GM12878 (cell line): ENCODE results near the gene RAB31. TPM values are rescaled to one million over a fixed set of nuclear protein-coding genes. Genes with fewer than 3 reads are reported as not detected.

Experiments used
- ATAC-seq: fragments of 200-7000 bp; cut with Tn5 transposase; 3 replicates; pipeline ENCODE4 v1.9.1; 2020; ENCODE audit warnings: mild to moderate bottlenecking, moderate library complexity
- BruUV-seq: library from RNA; stranded (reverse); fragments of 400-500 nt; replicated peaks from 2 replicates; lab custom pipeline; 2021; lab: Mats Ljungman, UMichigan
- CTCF ChIA-PET: fragments of 300-600 bp; sonication (Branson Sonifier 250); formaldehyde crosslinking; extraction: SDS; loops from one replicate; lab custom pipeline; 2021; ENCODE audit warnings: inconsistent platforms; lab: Yijun Ruan, JAX
- POLR2A ChIA-PET: fragments of 350-600 bp; formaldehyde crosslinking; extraction: SDS; loops from one replicate; lab custom pipeline; 2021; ENCODE audit warnings: inconsistent platforms; lab: Charles Lee
- RAD21 ChIA-PET: fragments of 300-600 bp; sonication (Branson Sonifier 250); formaldehyde crosslinking; loops from one replicate; lab custom pipeline; 2023; ENCODE audit warnings: antibody characterized with exemption; ENCODE audit not compliant: unreplicated experiment; lab: Charles Lee
- SMC1A ChIA-PET: fragments of 300-600 bp; sonication (Branson Sonifier 250); formaldehyde crosslinking; loops from one replicate; lab custom pipeline; 2023; ENCODE audit not compliant: unreplicated experiment, uncharacterized antibody; lab: Charles Lee
- DNase-seq: peaks from one replicate; pipeline ENCODE4 v3.0.0-alpha.2; 2011; ENCODE audit warnings: low read depth, low spot score
- FAIRE-seq: peaks from 3 replicates; lab custom pipeline; 2011; peaks lifted over from hg19 to GRCh38; lab: Jason Lieb, UNC
- H2AFZ ChIP-seq: 2 replicates; pipeline ENCODE4 v1.6.0; 2011; ENCODE audit warnings: low read depth, low read length, control low read depth; ENCODE audit not compliant: control insufficient read depth
- H3K27ac ChIP-seq: 2 replicates; pipeline ENCODE4 v1.5.1; 2011; ENCODE audit warnings: control low read depth; ENCODE audit not compliant: control insufficient read depth, insufficient read depth
- H3K27me3 ChIP-seq, 2 experiments: replicated peaks in 1 of 2; 2 replicates each; pipeline versions ENCODE4 v1.6.0 to v1.6.1; 2011; ENCODE audit warnings: low read length in 1 of 2; ENCODE audit not compliant: control insufficient read depth in 2 of 2, insufficient read depth in 2 of 2
- H3K36me3 ChIP-seq, 2 experiments: 2 replicates each; pipeline ENCODE4 v1.5.1; 2011; ENCODE audit warnings: low read length in 1 of 2; ENCODE audit not compliant: control insufficient read depth in 2 of 2, insufficient read depth in 2 of 2
- H3K4me1 ChIP-seq: 2 replicates; pipeline ENCODE4 v1.6.1; 2011; ENCODE audit warnings: mild to moderate bottlenecking, low read length, moderate library complexity, mixed read lengths; ENCODE audit not compliant: control insufficient read depth, insufficient read depth
- H3K4me2 ChIP-seq: 2 replicates; pipeline ENCODE4 v1.6.0; 2011; ENCODE audit warnings: control low read depth; ENCODE audit not compliant: control insufficient read depth, insufficient read depth
- H3K4me3 ChIP-seq: fragments of 200-600 bp; sonication (generic); 2 replicates; pipeline ENCODE4 v1.5.1; 2016
- H3K79me2 ChIP-seq: 2 replicates; pipeline ENCODE4 v1.6.0; 2011; ENCODE audit warnings: low read length; ENCODE audit not compliant: control insufficient read depth, insufficient read depth
- H3K9ac ChIP-seq: 2 replicates; pipeline ENCODE4 v1.8.0; 2011; ENCODE audit warnings: low read length, control low read depth, mixed read lengths; ENCODE audit not compliant: control insufficient read depth, insufficient read depth
- H3K9me3 ChIP-seq: replicated peaks from 3 replicates; pipeline ENCODE4 v1.5.1; 2011; ENCODE audit warnings: mild to moderate bottlenecking, low read length; ENCODE audit not compliant: control insufficient read depth, insufficient read depth
- H4K20me1 ChIP-seq: 2 replicates; pipeline ENCODE4 v1.6.0; 2011; ENCODE audit not compliant: control insufficient read depth, insufficient read depth
- ETV6 ChIP-seq, 2 experiments: fragments of 450-650 bp in 1 of 2; IDR thresholded peaks in 1 of 2; conservative IDR thresholded peaks in 1 of 2; 2 replicates each; pipeline ENCODE4 v1.6.1; 2014; ENCODE audit warnings: antibody characterized with exemption in 1 of 2, borderline replicate concordance in 1 of 2, low read depth in 1 of 2, mild to moderate bottlenecking in 1 of 2, moderate library complexity in 1 of 2
- IKZF2 ChIP-seq, 2 experiments: fragments of 450-650 bp; IDR thresholded peaks; 2 replicates each; pipeline ENCODE4 v1.6.1; 2017; ENCODE audit warnings: mild to moderate bottlenecking in 2 of 2, moderate library complexity in 2 of 2
- KLF5 ChIP-seq: fragments of 450-650 bp; IDR thresholded peaks from 2 replicates; pipeline ENCODE4 v1.6.1; 2014; ENCODE audit warnings: mild to moderate bottlenecking; ENCODE audit not compliant: partially characterized antibody
- NFIC ChIP-seq: IDR thresholded peaks from 2 replicates; pipeline ENCODE4 v1.6.1; 2012; ENCODE audit warnings: low read depth, mild to moderate bottlenecking, inconsistent platforms, low read length, moderate library complexity
- NFYB ChIP-seq: IDR thresholded peaks from 2 replicates; pipeline ENCODE4 v1.6.1; 2011; ENCODE audit warnings: low read depth, mild to moderate bottlenecking, low read length, improper control_type of control experiment, moderate library complexity; ENCODE audit not compliant: insufficient read depth
- RUNX3 ChIP-seq: IDR thresholded peaks from 2 replicates; pipeline ENCODE4 v1.6.1; 2012; ENCODE audit warnings: low read length, inconsistent platforms
- SIX5 ChIP-seq: IDR thresholded peaks from 2 replicates; pipeline ENCODE4 v1.6.1; 2011; ENCODE audit warnings: mild to moderate bottlenecking, low read depth, low read length, moderate library complexity; ENCODE audit not compliant: severe bottlenecking
- SMAD1 ChIP-seq: fragments of 450-650 bp; IDR thresholded peaks from 2 replicates; pipeline ENCODE4 v1.6.1; 2018; ENCODE audit warnings: mild to moderate bottlenecking, low read depth; ENCODE audit not compliant: partially characterized antibody
- YBX1 ChIP-seq: fragments of 450-650 bp; IDR thresholded peaks from 2 replicates; pipeline ENCODE4 v1.6.1; 2016; ENCODE audit warnings: antibody characterized with exemption
- ZBED1 ChIP-seq: IDR thresholded peaks from 2 replicates; pipeline ENCODE4 v1.6.1; 2016; ENCODE audit warnings: borderline replicate concordance
- ZNF217 ChIP-seq: fragments of 450-650 bp; IDR thresholded peaks from 2 replicates; pipeline ENCODE4 v1.6.1; 2017; ENCODE audit warnings: antibody characterized with exemption, mild to moderate bottlenecking
- WGBS: methylation state at CpG from one replicate; pipeline ENCODE4 v1.1.6; 2016; ENCODE audit warnings: low lambda C conversion rate; ENCODE audit not compliant: insufficient replicate concordance, insufficient coverage; ENCODE audit errors: missing lambda C conversion rate; 5-methylcytosine and 5-hydroxymethylcytosine counted together
- in situ Hi-C: fragments of 300-500 bp; cut with MboI; formaldehyde crosslinking; loops from 9 replicates; pipeline ENCODE4 v1.14.3; 2018; ENCODE audit warnings: mixed read lengths
- intact Hi-C: fragments of 100-400 bp; cut with micrococcal nuclease; formaldehyde crosslinking; loops from one replicate; pipeline ENCODE4 v1.14.2; 2022; ENCODE audit not compliant: unreplicated experiment
- polyA plus RNA-seq, 11 experiments: library from polyadenylated mRNA; depleted of rRNA in 4 of 11; unstranded in 6 of 11; stranded (reverse) in 5 of 11; fragments of >200 nt; fragmentation: Nextera tagmentation in 4 of 11; fragmentation: Illumina TruSeq in 1 of 11; extraction: Ambion mirVana in 4 of 11; extraction: Trizol in 1 of 11; gene quantifications; 1 replicate in 1 of 11; 2 replicates in 10 of 11; pipeline versions ENCODE4 v1.2.1 to v1.2.3, GENCODE V29; 2011 to 2016; ENCODE audit warnings: inconsistent platforms in 2 of 11, missing spikeins in 2 of 11, low read depth in 1 of 11
- total RNA-seq, 4 experiments: library from RNA; depleted of rRNA in 3 of 4; stranded (reverse); fragments of >200 nt in 3 of 4; fragmentation: Illumina TruSeq in 1 of 4; extraction: Trizol in 1 of 4; gene quantifications; 2 replicates each; pipeline versions ENCODE4 v1.2.1 to v1.2.3, GENCODE V29; 2013 to 2021
- TF ChIP-seq, protein P1 (sequence below): fragments of 450-650 bp; IDR thresholded peaks from 2 replicates; pipeline ENCODE4 v1.6.1; 2017; ENCODE audit warnings: borderline replicate concordance

Gene RAB31
- total and polyA plus RNA-seq, 10 of the 15 experiments (the other 5 are each of a cell fraction or from before 2014, with no cell fraction given) = 0.80 to 23.3 (median 12.2) TPM

DNA sequence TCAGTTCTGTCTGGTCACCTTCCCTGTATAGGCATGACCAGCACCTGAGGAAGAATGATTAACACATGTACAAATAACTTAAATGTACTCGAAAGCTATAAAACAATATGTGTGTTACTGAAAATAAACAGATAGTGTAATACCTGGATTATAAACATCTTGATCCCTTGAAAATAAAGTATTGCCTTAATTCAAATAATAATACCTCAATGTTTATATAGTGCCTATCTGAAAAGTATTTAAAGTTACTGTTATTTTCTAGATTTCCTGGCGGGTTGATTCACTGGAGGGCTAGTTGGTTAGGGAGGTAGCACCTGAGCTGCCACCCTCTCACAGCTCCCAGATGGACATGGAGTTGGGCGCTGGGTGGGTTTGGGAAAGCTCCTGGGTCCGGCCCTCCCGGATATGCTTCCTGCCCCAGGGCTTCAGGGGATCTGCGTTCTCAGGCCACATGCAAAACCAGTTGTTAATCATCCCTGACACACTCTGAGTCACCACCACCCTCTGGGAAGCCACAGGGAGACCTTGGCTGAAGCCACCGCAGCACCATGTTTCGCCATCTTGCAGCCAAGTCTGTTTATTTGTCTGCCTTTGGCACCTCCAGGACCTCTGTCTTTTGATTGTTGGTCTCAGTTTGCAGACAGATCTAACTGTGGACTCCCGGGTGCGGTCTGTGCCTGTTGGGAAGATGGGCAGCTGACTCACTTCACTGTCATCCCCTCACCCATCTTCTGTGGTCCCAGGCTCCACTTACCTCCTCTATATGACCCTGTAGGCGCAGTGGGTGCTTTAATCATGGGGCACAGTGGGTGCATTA is 35.3 kb downstream of the RAB31 start:
- Histone ChIP-seq H3K79me2 (no peaks in the 10 kb centered on the region), H3K36me3 (no peaks in the 10 kb centered on the region), H3K9ac (no peak overlapping the region), H3K27ac (no peak overlapping the region), H3K27me3 (peaks cover 0 to 4% of the 10 kb centered on the region in 2 experiments; a peak in 2 of 4 replicates), H2AFZ (no peak overlapping the region), H3K4me1 (no peaks in the 10 kb centered on the region), H4K20me1 (no peaks in the 10 kb centered on the region), H3K9me3 (no peaks in the 10 kb centered on the region), H3K4me3 (no peak overlapping the region), H3K4me2 (no peak overlapping the region)
- intact Hi-C loops (no loop called here), in situ Hi-C loops (no loop called here)
- CTCF ChIA-PET = no interaction called here
- SMC1A ChIA-PET = no interaction called here
- RAD21 ChIA-PET = no interaction called here
- BruUV-seq = no TSS peak
- ATAC-seq (no peak), DNase-seq (no peak), FAIRE-seq (no peak)
- 57% methylated on average over 11 of the region's 11 CpGs for WGBS
- no peak for TF ChIP-seq ZNF217
- no peak for TF ChIP-seq RUNX3
- TF ChIP-seq SMAD1 = no peak
- no peak for TF ChIP-seq ETV6 (conservative IDR thresholded peaks at IDR 0.05 in 1 of 2, IDR thresholded peaks at IDR 0.05 in 1 of 2; ENCODE audit: borderline replicate concordance in 1 of 2, low read depth in 1 of 2)
- POLR2A ChIA-PET = no interaction called here

DNA sequence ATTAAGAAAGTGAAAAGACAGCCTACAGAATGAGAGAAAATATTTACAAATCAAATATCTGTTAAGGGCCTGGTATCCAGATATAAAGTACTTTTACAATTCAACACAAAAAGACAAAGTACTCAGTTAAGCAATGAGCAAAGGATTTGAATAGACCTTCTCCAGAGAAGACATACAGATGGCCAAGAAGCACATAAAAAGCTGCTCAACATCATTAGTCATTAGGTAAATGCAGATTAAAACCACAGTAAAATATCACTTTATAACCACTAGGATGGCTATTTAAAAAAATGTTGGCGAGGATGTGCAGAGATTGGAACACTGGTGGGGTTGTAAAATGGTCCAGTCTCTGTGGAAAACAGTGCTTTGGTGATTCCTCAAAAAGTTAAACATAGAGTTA is 38.9 kb downstream of the RAB31 start:
- Histone ChIP-seq H3K4me2 (no peak overlapping the region), H4K20me1 (no peaks in the 10 kb centered on the region), H3K9me3 (no peaks in the 10 kb centered on the region), H3K27me3 (peaks cover 0 to 2% of the 10 kb centered on the region in 2 experiments; a peak in 2 of 4 replicates), H3K4me3 (no peak overlapping the region), H3K79me2 (no peaks in the 10 kb centered on the region), H3K9ac (no peak overlapping the region), H3K27ac (no peak overlapping the region), H3K36me3 (no peaks in the 10 kb centered on the region), H3K4me1 (no peaks in the 10 kb centered on the region), H2AFZ (no peak overlapping the region)
- no peak for DNase-seq
- BruUV-seq = no TSS peak
- ChIA-PET SMC1A (no interaction called here), POLR2A (no interaction called here), CTCF (no interaction called here), RAD21 (no interaction called here)
- no peak for ATAC-seq
- intact Hi-C loops (no loop called here), in situ Hi-C loops (no loop called here)
- no peak for FAIRE-seq
- 86% methylated on average over 1 of the region's 1 CpG for WGBS
- TF ChIP-seq KLF5 (no peak), YBX1 (no peak), NFIC (no peak), NFYB (no peak), ETV6 (conservative IDR thresholded peaks at IDR 0.05 in 1 of 2, IDR thresholded peaks at IDR 0.05 in 1 of 2; ENCODE audit: borderline replicate concordance in 1 of 2, low read depth in 1 of 2) (no peak), ZBED1 (no peak), SIX5 (no peak), IKZF2 (IDR thresholded peaks at IDR 0.05) (no peak)
- TF ChIP-seq, protein P1, sequence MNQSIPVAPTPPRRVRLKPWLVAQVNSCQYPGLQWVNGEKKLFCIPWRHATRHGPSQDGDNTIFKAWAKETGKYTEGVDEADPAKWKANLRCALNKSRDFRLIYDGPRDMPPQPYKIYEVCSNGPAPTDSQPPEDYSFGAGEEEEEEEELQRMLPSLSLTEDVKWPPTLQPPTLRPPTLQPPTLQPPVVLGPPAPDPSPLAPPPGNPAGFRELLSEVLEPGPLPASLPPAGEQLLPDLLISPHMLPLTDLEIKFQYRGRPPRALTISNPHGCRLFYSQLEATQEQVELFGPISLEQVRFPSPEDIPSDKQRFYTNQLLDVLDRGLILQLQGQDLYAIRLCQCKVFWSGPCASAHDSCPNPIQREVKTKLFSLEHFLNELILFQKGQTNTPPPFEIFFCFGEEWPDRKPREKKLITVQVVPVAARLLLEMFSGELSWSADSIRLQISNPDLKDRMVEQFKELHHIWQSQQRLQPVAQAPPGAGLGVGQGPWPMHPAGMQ = no peak
